Measurements from ENCODE around the gene BCL11B.

The BCL11B gene

GRCh38 chr14:99120526-99121318 is 151.3 kb downstream of the BCL11B start:
- no peaks in the 10 kb centered on the region for H3K36me3 Mint-ChIP-seq (ENCODE audit: low read depth)
- H3K4me1 Mint-ChIP-seq (ENCODE audit: low read depth): peaks cover 9% of the 10 kb centered on the region
- no peaks in the 10 kb centered on the region for H3K9me3 Mint-ChIP-seq
- H3K4me3 Mint-ChIP-seq: no peak overlapping the region
- no peak overlapping the region for H3K27ac Mint-ChIP-seq
- H3K27me3 Mint-ChIP-seq: peaks cover 3% of the 10 kb centered on the region

- H3K27me3 Mint-ChIP-seq: peaks cover 3% of the 10 kb centered on the region
- no peak overlapping the region for H3K4me3 Mint-ChIP-seq
- H3K4me1 Mint-ChIP-seq (ENCODE audit: low read depth): peaks cover 9% of the 10 kb centered on the region
- no peak overlapping the region for H3K27ac Mint-ChIP-seq
- no peaks in the 10 kb centered on the region for H3K36me3 Mint-ChIP-seq (ENCODE audit: low read depth)
- H3K9me3 Mint-ChIP-seq: no peaks in the 10 kb centered on the region
Observed at GRCh38 chr14:99119554-99120525, 152.2 kb downstream of the BCL11B start.

All from stimulated activated naive CD8-positive, alpha-beta T cell treated with anti-CD3 and anti-CD28 coated beads, Interleukin-15, Interleukin-2, amounts not matched to agents 100 ng/mL and 50 ng/mL, for 24 hours (primary cell).